Fibroblast of lung (primary cell): ENCODE data around the gene MPHOSPH6. TPM values are rescaled to one million over a fixed set of nuclear protein-coding genes. Genes with fewer than 3 reads are reported as not detected.

ENCODE experiments used
- DNase-seq, 2 donors: peaks; one replicate each; pipeline versions ENCODE4 v3.0.0 to v3.0.0-alpha.2; 2010; ENCODE audit warnings: low read depth in 2 of 2
- H2AFZ ChIP-seq: 2 replicates; pipeline ENCODE4 v1.5.1; 2012; ENCODE audit warnings: low read length, control low read depth, inconsistent platforms
- H3K27ac ChIP-seq: 2 replicates; pipeline ENCODE4 v1.5.1; 2011; ENCODE audit warnings: low read length, control low read depth; ENCODE audit not compliant: insufficient read depth
- H3K27me3 ChIP-seq: 2 replicates; pipeline ENCODE4 v1.5.1; 2011; ENCODE audit warnings: mild to moderate bottlenecking, low read length; ENCODE audit not compliant: control insufficient read depth, insufficient read depth
- H3K36me3 ChIP-seq: 2 replicates; pipeline ENCODE4 v1.5.1; 2011; ENCODE audit warnings: low read length; ENCODE audit not compliant: control insufficient read depth, insufficient read depth
- H3K4me1 ChIP-seq: 2 replicates; pipeline ENCODE4 v1.5.1; 2011; ENCODE audit warnings: low read length; ENCODE audit not compliant: control insufficient read depth, insufficient read depth; ENCODE audit errors: extremely low read depth
- H3K4me2 ChIP-seq: 2 replicates; pipeline ENCODE4 v1.5.1; 2011; ENCODE audit warnings: low read length, control low read depth; ENCODE audit not compliant: insufficient read depth; ENCODE audit errors: extremely low read depth
- H3K4me3 ChIP-seq, 4 experiments: fragments of 200-600 bp in 1 of 4; sonication (generic) in 1 of 4; replicated peaks in 1 of 4; 2 replicates each; pipeline ENCODE4 v1.5.1; 2011 to 2016; ENCODE audit warnings: low read length in 4 of 4, low read depth in 3 of 4, mild to moderate bottlenecking in 3 of 4, control low read depth in 2 of 4, inconsistent platforms in 1 of 4, mixed read lengths in 1 of 4; ENCODE audit not compliant: insufficient read depth in 1 of 4; ENCODE audit errors: control extremely low read depth in 1 of 4
- H3K79me2 ChIP-seq: 2 replicates; pipeline ENCODE4 v1.5.1; 2012; ENCODE audit warnings: mild to moderate bottlenecking, low read length, inconsistent platforms; ENCODE audit not compliant: control insufficient read depth, insufficient read depth
- H3K9ac ChIP-seq: 2 replicates; pipeline ENCODE4 v1.5.1; 2011; ENCODE audit warnings: mild to moderate bottlenecking, low read length, control low read depth; ENCODE audit not compliant: insufficient read depth
- H3K9me3 ChIP-seq: 2 replicates; pipeline ENCODE4 v1.5.1; 2012; ENCODE audit warnings: low read depth, low read length; ENCODE audit not compliant: control insufficient read depth, insufficient read depth
- H4K20me1 ChIP-seq: 2 replicates; pipeline ENCODE4 v1.5.1; 2011; ENCODE audit warnings: low read length; ENCODE audit not compliant: control insufficient read depth, insufficient read depth; ENCODE audit errors: extremely low read depth
- CTCF ChIP-seq, 2 donors: IDR thresholded peaks in 1 of 2; conservative IDR thresholded peaks in 1 of 2; 1 replicate in 1 of 2; 2 replicates in 1 of 2; pipeline ENCODE4 v1.5.1; 2011 to 2012; ENCODE audit warnings: low read length in 2 of 2, control low read depth in 1 of 2, inconsistent platforms in 1 of 2, low read depth in 1 of 2, mild to moderate bottlenecking in 1 of 2
- EZH2 ChIP-seq: IDR thresholded peaks from 2 replicates; pipeline ENCODE4 v1.5.1; 2012; ENCODE audit warnings: low read length, control low read depth, mild to moderate bottlenecking; ENCODE audit errors: missing control alignments
- polyA plus RNA-seq, 2 donors: library from polyadenylated mRNA; depleted of rRNA in 1 of 2; stranded (reverse) in 1 of 2; unstranded in 1 of 2; fragments of >200 nt; gene quantifications; 2 replicates each; pipeline ENCODE4 v1.2.1, GENCODE V29; 2011 to 2012; ENCODE audit warnings: missing spikeins in 1 of 2
- total RNA-seq: library from RNA; depleted of rRNA; stranded (reverse); fragments of >200 nt; gene quantifications from 2 replicates; pipeline ENCODE4 v1.2.1, GENCODE V29; 2014

MPHOSPH6 gene
- total and polyA plus RNA-seq, 2 donors (not counting 1 experiment from before 2014, with no cell fraction given): 30.4 to 36.5 TPM

- Histone ChIP-seq H3K4me2 (no peak overlapping the region), H3K36me3 (no peaks in the 10 kb centered on the region), H3K4me1 (no peaks in the 10 kb centered on the region), H3K9me3 (no peaks in the 10 kb centered on the region), H3K4me3 (no peak overlapping the region), H4K20me1 (no peaks in the 10 kb centered on the region), H2AFZ (no peak overlapping the region), H3K27ac (no peak overlapping the region), H3K79me2 (no peaks in the 10 kb centered on the region), H3K9ac (no peak overlapping the region), H3K27me3 (no peaks in the 10 kb centered on the region)
- TF ChIP-seq CTCF (conservative IDR thresholded peaks at IDR 0.05 in 1 of 2, IDR thresholded peaks at IDR 0.05 in 1 of 2; ENCODE audit: low read depth in 1 of 2, low read length in 2 of 2) (no peak), EZH2 (no peak)
- no peak for DNase-seq
Observed at GRCh38 chr16:82108774-82109173, 61.2 kb downstream of the MPHOSPH6 start.

GRCh38 chr16:82108100-82108499 is 61.9 kb downstream of the MPHOSPH6 start:
- TF ChIP-seq CTCF (conservative IDR thresholded peaks at IDR 0.05 in 1 of 2, IDR thresholded peaks at IDR 0.05 in 1 of 2; ENCODE audit: low read depth in 1 of 2, low read length in 2 of 2) (no peak), EZH2 (no peak)
- H3K9ac ChIP-seq: no peak overlapping the region
- no peaks in the 10 kb centered on the region for H4K20me1 ChIP-seq
- H3K27me3 ChIP-seq: no peaks in the 10 kb centered on the region
- no peaks in the 10 kb centered on the region for H3K79me2 ChIP-seq
- H3K4me2 ChIP-seq: no peak overlapping the region
- no peak for DNase-seq
- H2AFZ ChIP-seq: no peak overlapping the region
- no peaks in the 10 kb centered on the region for H3K9me3 ChIP-seq
- H3K4me1 ChIP-seq: no peaks in the 10 kb centered on the region
- no peak overlapping the region for H3K27ac ChIP-seq
- H3K4me3 ChIP-seq: no peak overlapping the region
- H3K36me3 ChIP-seq: no peaks in the 10 kb centered on the region

- Histone ChIP-seq H3K4me2 (no peak overlapping the region), H3K9me3 (no peaks in the 10 kb centered on the region), H3K36me3 (no peaks in the 10 kb centered on the region), H3K4me1 (no peaks in the 10 kb centered on the region), H3K27me3 (no peaks in the 10 kb centered on the region), H3K79me2 (no peaks in the 10 kb centered on the region), H4K20me1 (no peaks in the 10 kb centered on the region), H3K4me3 (no peak overlapping the region), H3K27ac (no peak overlapping the region), H2AFZ (no peak overlapping the region), H3K9ac (no peak overlapping the region)
- TF ChIP-seq CTCF (conservative IDR thresholded peaks at IDR 0.05 in 1 of 2, IDR thresholded peaks at IDR 0.05 in 1 of 2; ENCODE audit: low read depth in 1 of 2, low read length in 2 of 2) (no peak), EZH2 (no peak)
- no peak for DNase-seq
Observed at GRCh38 chr16:82105107-82105506, 64.9 kb downstream of the MPHOSPH6 start.

Other genes starting within 250 kb of the MPHOSPH6 start
- 0.77 and 1.8 TPM in 2 replicates for gene SDR42E1, start 158.8 kb downstream of the MPHOSPH6 start, total RNA-seq
- gene SDR42E1, start 158.8 kb downstream of the MPHOSPH6 start, polyA plus RNA-seq: 0.62 and 1.0 TPM in 2 replicates
- 0.33 TPM in 1 of 2 replicates, not detected in the other for gene HSD17B2, start 135.0 kb downstream of the MPHOSPH6 start, total RNA-seq
- 1.6 and 8.0 TPM in 2 replicates for gene HSD17B2, start 135.0 kb downstream of the MPHOSPH6 start, polyA plus RNA-seq